T-helper 2 cell (primary cell): Measurements from ENCODE around the gene ANKRD11.
A peak's percentile ranks its signal among the peaks of the same experiment; 100 is the strongest.

Experiments
- DNase-seq, 5 experiments: peaks; one replicate each; pipeline versions ENCODE4 v3.0.0 to v3.0.0-alpha.2; 2012 to 2022

ANKRD11 gene

GRCh38 chr16:89324056-89325010 is 166.0 kb downstream of the ANKRD11 start:
- DNase-seq: peak in 2 of 5 experiments; percentile 66 to 81

GRCh38 chr16:89323120-89323960 is 167.0 kb downstream of the ANKRD11 start:
- DNase-seq: no peak

GRCh38 chr16:89322321-89323119 is 167.8 kb downstream of the ANKRD11 start:
- DNase-seq: no peak

GRCh38 chr16:89320782-89321501 is 169.4 kb downstream of the ANKRD11 start:
- DNase-seq: no peak

GRCh38 chr16:89319886-89320781 is 170.2 kb downstream of the ANKRD11 start:
- peak in 1 of 5 experiments; percentile 28 for DNase-seq

GRCh38 chr16:89319631-89319885 is 170.8 kb downstream of the ANKRD11 start:
- DNase-seq: no peak

DNA sequence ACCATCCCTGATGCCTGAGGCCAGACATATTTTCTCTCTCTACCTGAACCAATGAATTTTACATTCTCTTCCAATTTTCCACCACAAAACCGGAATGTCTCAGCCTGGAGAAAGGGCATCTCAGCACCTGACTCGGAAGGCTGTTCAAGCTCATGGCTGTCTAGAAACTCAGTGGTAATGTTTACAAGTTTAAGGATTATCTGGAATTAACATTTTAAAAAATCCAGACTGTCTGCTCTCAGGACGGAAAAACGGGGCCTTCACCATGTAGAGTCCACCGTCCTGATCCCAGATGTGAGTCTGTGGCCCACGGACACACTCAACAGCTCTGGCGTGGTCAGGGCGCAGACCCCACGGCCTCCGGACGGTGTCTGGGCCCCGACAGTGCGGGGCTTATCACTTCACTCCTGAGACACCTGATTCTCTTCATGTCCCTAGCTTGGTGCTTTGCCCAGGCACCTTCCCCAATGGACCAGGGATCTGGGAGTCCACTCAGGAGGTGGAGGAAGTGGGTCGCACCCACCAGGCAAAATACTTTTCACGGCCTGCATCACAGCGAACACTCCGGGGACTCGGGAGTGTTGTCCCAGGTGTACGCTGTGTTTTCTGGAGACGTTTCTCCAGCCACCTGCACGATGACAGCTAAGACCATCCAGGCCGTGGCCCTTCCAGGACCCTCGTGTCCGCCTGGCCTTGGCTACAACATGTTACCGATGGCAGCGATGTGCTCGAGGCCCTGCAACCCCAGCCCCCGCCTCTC is 171.3 kb downstream of the ANKRD11 start:
- DNase-seq: no peak

DNA sequence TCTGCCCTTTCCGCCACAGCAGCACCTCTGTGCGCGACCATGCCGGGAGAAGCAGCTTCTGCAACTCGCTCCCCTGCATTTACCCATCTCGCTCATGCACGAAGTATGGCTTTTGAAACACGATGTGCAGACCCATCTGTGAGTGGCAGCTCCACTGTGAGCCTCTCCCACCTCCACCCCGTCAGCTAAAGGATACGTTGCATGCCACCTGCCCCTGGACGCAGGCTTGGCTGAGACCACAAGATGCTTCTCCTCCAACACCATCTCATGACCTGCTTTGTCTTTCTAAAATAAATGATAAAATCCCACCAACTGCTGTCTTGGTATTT is 172.0 kb downstream of the ANKRD11 start:
- no peak for DNase-seq

DNA sequence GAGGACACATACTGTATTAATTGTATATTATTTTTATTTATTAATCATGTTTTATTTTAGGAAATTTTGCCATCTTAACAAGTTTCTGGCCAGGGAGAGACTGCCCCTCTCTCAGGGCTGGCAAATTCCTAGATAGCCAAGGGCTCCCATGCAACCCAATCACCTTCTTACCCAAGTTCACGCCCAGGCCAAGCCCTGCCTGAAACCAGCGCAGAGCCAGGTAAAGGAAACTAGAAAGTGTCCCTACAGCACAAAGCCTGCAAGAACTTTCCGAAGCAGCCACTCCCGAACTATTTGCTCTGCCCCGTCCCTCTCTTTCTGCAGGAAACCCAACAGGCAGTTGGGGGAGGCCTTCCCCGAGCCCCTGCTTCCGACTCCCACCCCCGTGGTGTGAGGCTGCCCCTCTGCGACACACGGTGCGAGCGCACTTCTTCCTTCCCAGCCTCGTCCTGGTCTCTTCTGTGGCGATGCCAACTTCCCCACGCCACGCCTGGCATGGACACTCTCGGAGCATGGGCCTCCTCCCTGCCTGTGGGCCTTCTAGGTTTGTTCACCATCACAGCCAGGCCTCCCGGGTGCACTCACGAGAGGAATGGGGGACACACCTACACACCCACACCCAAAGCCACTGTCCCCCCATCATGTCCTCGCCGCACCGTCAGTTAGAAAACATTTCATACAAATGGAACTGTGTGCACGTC is 172.5 kb downstream of the ANKRD11 start:
- no peak for DNase-seq

DNA sequence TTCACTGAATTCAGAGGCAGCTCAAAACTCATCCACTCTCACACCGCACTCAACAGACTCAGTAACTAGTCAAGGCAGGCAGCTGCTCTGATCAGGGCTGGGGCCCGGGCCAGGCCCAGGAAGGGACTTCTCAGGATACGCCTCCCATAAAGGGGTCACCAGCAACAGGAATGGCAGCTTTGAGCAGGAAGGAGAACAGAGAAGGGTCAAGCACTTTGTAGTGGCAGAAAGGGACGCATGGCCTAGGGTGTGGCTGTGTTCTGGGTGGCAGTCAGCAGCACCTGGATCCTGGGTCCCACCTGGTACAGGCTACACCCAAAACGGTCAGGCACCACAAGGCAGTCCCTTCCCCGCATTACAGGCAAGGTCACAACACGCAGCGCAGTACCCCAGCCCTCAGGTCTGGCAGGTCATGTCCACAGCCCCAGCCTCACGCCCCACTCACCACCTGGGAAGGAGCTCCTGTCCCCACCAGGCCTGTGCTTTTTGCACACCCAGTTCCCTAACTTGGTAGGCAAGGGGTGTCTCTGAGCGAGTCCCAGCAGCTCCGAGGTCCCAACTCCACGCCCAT is 173.2 kb downstream of the ANKRD11 start:
- no peak for DNase-seq

DNA sequence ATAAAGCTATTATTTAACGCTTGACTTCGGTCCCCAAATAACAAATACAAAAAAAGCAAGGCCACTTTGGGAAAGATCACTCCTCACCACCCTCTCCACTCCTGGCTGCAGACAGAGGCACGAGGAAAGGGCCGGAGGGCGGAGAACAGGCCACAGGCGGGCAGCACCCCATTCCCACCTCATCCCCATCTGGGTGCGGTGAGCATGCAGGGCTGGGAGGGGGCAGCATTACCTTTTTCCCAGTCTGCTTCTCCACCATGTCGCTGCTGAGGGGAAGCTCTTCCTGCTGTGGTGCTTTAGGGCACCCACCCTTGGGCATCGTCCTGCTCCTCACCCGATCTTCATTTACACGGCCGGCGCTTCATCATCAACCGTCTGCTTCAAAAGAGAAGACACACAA is 173.7 kb downstream of the ANKRD11 start:
- DNase-seq: no peak

DNA sequence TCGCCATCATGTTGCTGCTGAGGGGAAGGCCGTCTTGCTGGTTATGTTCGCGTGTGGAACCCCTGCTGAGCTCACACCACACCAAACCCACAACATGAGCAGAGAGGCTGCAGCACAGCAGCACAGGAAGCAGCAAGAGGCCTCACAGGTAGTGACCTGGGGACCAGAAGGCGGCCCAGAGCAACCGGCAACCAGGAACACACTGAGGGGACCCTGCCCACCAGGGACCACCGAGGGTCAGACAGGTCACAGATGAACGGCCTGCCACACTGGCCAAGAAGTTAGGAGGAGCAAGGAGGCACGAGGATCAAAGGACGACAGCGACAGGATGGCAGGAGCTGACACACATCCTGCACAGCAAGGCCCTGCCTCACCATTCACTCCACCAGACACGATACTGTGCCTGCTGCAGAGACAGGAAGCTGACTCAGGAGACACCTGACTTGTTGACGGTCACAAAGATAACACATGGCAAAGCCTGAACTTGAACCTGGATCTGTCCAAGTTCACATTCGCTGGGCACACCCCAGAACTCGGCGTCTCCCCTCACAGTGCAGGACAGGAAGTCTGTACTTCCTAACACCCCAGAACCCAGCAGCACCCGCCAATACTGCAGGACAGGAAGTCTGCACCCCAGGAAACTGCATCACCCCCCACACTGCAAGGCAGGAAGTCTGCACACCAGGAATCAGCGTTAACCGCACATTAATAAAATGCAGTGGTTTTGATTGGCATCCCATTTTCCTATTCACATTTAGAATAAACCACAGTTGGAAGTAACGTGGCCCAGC is 174.4 kb downstream of the ANKRD11 start:
- peak; percentile 41 to 96 (median 70) for DNase-seq

GRCh38 chr16:89315271-89315670 is 175.1 kb downstream of the ANKRD11 start:
- DNase-seq: no peak

DNA sequence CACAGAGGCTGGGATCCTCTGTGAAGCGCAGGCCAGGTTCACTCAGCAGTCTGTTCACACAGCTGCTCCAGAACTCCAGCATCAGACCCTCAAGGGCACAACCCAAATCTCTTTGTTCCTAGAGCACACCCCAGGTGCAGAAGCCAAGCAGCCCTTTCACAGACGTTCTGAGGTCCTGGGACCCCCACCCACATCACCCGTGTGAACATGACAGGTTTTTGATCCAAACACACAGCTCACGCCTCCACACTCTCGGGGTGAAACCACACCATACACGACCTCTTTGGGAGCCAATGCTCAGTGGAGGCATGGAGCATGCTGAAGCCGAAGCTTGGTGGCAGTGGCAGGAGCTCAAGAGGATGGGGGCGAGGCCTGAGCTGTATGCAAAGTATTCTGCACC is 175.5 kb downstream of the ANKRD11 start:
- peak in 1 of 5 experiments; percentile 53 for DNase-seq

GRCh38 chr16:89314357-89314756 is 176.0 kb downstream of the ANKRD11 start:
- peak in 3 of 5 experiments; percentile 37 to 90 (median 51) for DNase-seq

- DNase-seq: no peak
These were observed 176.8 kb downstream of the ANKRD11 start for GRCh38 chr16:89313583-89313982.

DNA sequence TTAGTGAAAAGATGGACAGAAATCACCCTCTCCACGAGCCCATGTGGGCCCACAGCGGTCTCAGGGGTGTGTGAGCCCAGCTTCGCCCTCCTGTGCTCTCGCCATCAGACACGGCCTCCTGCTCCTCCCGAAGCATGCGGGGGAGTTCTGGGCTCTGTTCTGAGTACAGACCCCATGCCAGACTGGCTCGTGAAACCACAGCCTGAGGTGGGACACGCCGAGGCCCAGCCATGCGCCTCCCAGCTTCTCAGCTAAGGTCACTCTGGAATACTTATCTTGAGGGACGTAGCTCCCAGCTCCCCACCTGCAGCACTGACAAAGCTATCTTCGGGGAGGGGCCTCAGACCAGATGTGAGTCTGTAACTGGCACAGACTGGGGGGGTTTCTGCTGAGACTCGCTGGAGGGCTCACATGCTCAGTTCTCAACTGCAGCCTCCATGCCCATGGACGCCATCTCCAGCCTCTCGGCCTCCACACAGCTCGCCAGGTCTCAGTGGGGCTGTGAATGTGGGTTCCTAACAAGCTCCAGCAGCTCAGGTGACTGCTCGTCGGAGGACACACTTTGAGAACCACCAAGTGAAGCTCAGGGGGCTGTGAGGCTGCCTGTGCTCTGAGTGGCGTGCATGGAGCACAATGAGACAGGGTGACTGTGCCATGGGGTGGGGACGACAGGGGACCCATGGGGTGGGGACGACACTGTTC is 177.6 kb downstream of the ANKRD11 start:
- no peak for DNase-seq

DNA sequence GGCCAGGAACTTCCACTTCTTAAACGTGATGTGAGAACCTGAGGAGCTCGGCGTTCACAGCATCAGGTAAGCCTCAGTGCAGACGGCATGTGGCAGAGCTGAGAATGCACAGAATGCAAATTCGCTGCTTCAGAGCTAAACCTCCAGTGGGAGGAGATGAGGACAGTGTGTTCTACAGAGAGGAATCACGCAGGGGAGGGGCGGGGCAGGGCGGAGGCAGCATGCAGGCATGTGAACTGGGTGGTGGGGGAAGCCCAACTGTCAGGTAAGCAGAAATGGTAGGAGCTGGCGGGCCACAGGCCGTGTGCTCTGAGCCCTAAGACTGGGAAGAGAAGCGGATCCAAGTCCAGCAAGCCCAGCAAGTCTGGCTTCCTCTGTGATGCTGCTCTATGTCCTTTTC is 178.2 kb downstream of the ANKRD11 start:
- no peak for DNase-seq
